ENCODE results near the gene TRIM40. TPM values are rescaled to one million over a fixed set of nuclear protein-coding genes. Genes with fewer than 3 reads are reported as not detected.

Gene TRIM40

GRCh38 chr6:30194797-30195690 is 59.1 kb downstream of the TRIM40 start:
- Histone ChIP-seq H3K9ac (ENCODE audit: low read depth, low read length) (no peak overlapping the region), H3K4me1 (ENCODE audit: control insufficient read depth, insufficient read depth, low read length) (peaks cover 3% of the 10 kb centered on the region), H3K36me3 (ENCODE audit: insufficient read depth, low read length) (peaks cover 49% of the 10 kb centered on the region), H3K4me3 (ENCODE audit: low read length) (no peak overlapping the region), H3K9me3 (replicated peaks; ENCODE audit: low read length) (no peaks in the 10 kb centered on the region), H3K4me2 (ENCODE audit: low read length) (no peak overlapping the region), H3K27me3 (ENCODE audit: control insufficient read depth, insufficient read depth, low read length) (no peaks in the 10 kb centered on the region)

- H3K4me1 ChIP-seq (ENCODE audit: control insufficient read depth, insufficient read depth, low read length) = peaks cover 3% of the 10 kb centered on the region
- no peak overlapping the region for H3K4me3 ChIP-seq (ENCODE audit: low read length)
- H3K9me3 ChIP-seq (replicated peaks; ENCODE audit: low read length) = no peaks in the 10 kb centered on the region
- H3K27me3 ChIP-seq (ENCODE audit: control insufficient read depth, insufficient read depth, low read length) = no peaks in the 10 kb centered on the region
- H3K36me3 ChIP-seq (ENCODE audit: insufficient read depth, low read length) = peaks cover 49% of the 10 kb centered on the region
- no peak overlapping the region for H3K4me2 ChIP-seq (ENCODE audit: low read length)
- H3K9ac ChIP-seq (ENCODE audit: low read depth, low read length) = no peak overlapping the region
These were observed 60.0 kb downstream of the TRIM40 start for GRCh38 chr6:30195951-30196350.

- H3K9me3 ChIP-seq (replicated peaks; ENCODE audit: low read length) = no peaks in the 10 kb centered on the region
- peaks cover 51% of the 10 kb centered on the region for H3K36me3 ChIP-seq (ENCODE audit: insufficient read depth, low read length)
- peaks cover 3% of the 10 kb centered on the region for H3K4me1 ChIP-seq (ENCODE audit: control insufficient read depth, insufficient read depth, low read length)
- no peak overlapping the region for H3K4me3 ChIP-seq (ENCODE audit: low read length)
- H3K4me2 ChIP-seq (ENCODE audit: low read length) = no peak overlapping the region
- H3K9ac ChIP-seq (ENCODE audit: low read depth, low read length) = no peak overlapping the region
- H3K27me3 ChIP-seq (ENCODE audit: control insufficient read depth, insufficient read depth, low read length) = no peaks in the 10 kb centered on the region
These were observed 60.4 kb downstream of the TRIM40 start for GRCh38 chr6:30196376-30196775.

Small RNA genes lying within 50 kb of the gene (small RNA-seq; reads per million reads assigned to genes)
- not detected for gene RF00554

All from skeletal muscle satellite cell (primary cell).